Transverse colon (tissue), 4 donors: ENCODE data around the gene POU6F1. TPM values are rescaled to one million over a fixed set of nuclear protein-coding genes. Genes with fewer than 3 reads are reported as not detected.

Experiments
- DNase-seq: peaks from one replicate; pipeline ENCODE4 v3.0.0-alpha.2; 2019
- H3K27ac ChIP-seq, 4 donors: fragments of 200-600 bp; sonication (generic); 2 replicates each; pipeline ENCODE4 v1.5.1; 2016 to 2018; ENCODE audit warnings: inconsistent platforms in 4 of 4
- H3K27me3 ChIP-seq: fragments of 200-600 bp; sonication (generic); 2 replicates; pipeline ENCODE4 v1.5.1; 2017; ENCODE audit warnings: inconsistent platforms
- H3K36me3 ChIP-seq, 4 donors: fragments of 200-600 bp; sonication (generic); 2 replicates each; pipeline ENCODE4 v1.5.1; 2017 to 2019; ENCODE audit warnings: inconsistent platforms in 4 of 4
- H3K4me1 ChIP-seq, 4 donors: fragments of 200-600 bp; sonication (generic); 2 replicates each; pipeline ENCODE4 v1.5.1; 2017 to 2020; ENCODE audit warnings: inconsistent platforms in 4 of 4
- H3K4me3 ChIP-seq, 4 donors: fragments of 200-600 bp; sonication (generic); 1 replicate in 1 of 4; 2 replicates in 3 of 4; pipeline versions ENCODE4 v1.5.1 to v1.6.1; 2017 to 2019; ENCODE audit warnings: inconsistent platforms in 4 of 4
- H3K9me3 ChIP-seq, 2 donors: fragments of 200-600 bp; sonication (generic); 2 replicates each; pipeline ENCODE4 v1.5.1; 2017 to 2019; ENCODE audit warnings: inconsistent platforms in 2 of 2
- EP300 ChIP-seq: sonication (generic); formaldehyde crosslinking; IDR thresholded peaks from one replicate; pipeline ENCODE4 v1.6.1; 2017; ENCODE audit warnings: antibody characterized with exemption, low read depth
- POLR2A ChIP-seq: fragments of 450-650 bp; IDR thresholded peaks from one replicate; pipeline ENCODE4 v1.6.1; 2016; ENCODE audit warnings: antibody characterized with exemption, mild to moderate bottlenecking, moderate library complexity
- POLR2AphosphoS5 ChIP-seq, 3 donors: sonication (generic); formaldehyde crosslinking; IDR thresholded peaks; one replicate each; pipeline ENCODE4 v1.6.1; 2016; ENCODE audit warnings: antibody characterized with exemption in 3 of 3
- WGBS, 2 donors: methylation state at CpG; one replicate each; pipeline ENCODE4 v1.1.5; 2018; ENCODE audit warnings: low coverage in 1 of 2; 5-methylcytosine and 5-hydroxymethylcytosine counted together
- in situ Hi-C, 4 donors: fragments of 200-750 bp; cut with MboI; loops; one replicate each; pipeline versions ENCODE4 v1.15.0 to v1.15.1; 2017; ENCODE audit warnings: low sequenced_read_pairs in 3 of 4, low pct_ligation_motif_present in 1 of 4, low pct_unique_long_range_greater_than_20kb in 1 of 4
- intact Hi-C: fragments of 100-400 bp; cut with DNase I; formaldehyde crosslinking; loops from one replicate; pipeline ENCODE4 v1.15.1; 2023; ENCODE audit warnings: low total_unique reads
- total RNA-seq, 4 donors: library from RNA; depleted of rRNA; stranded (reverse); fragments of >200 nt; gene quantifications; one replicate each; pipeline ENCODE4 v1.1.0, GENCODE V29; 2016
- TF ChIP-seq, protein P1 (sequence below), 5 experiments: fragments of 200-600 bp in 3 of 5; fragments of 450-650 bp in 2 of 5; sonication (generic) in 3 of 5; IDR thresholded peaks; 1 replicate in 2 of 5; 2 replicates in 3 of 5; pipeline ENCODE4 v1.5.1; 2016 to 2017; ENCODE audit warnings: antibody characterized with exemption in 5 of 5, inconsistent platforms in 3 of 5, mild to moderate bottlenecking in 2 of 5, moderate library complexity in 1 of 5

POU6F1 gene
- 1 to 10 TPM; 3.7 to 6.5 (median 6.1) TPM for total RNA-seq

GRCh38 chr12:51217968-51218606 is at the start of gene POU6F1:
TSS of gene POU6F1 (minus strand) at chr12:51218062. CDS start at chr12:51206836, 11,226 bp downstream.
- DNase-seq: peak; percentile 74
- WGBS, 2 donors: 1% methylated on average over 21 of the region's 35 CpGs; no CpG with 5 or more reads in 1 of the 2 donors
- intact Hi-C loops: no loop called here

DNA sequence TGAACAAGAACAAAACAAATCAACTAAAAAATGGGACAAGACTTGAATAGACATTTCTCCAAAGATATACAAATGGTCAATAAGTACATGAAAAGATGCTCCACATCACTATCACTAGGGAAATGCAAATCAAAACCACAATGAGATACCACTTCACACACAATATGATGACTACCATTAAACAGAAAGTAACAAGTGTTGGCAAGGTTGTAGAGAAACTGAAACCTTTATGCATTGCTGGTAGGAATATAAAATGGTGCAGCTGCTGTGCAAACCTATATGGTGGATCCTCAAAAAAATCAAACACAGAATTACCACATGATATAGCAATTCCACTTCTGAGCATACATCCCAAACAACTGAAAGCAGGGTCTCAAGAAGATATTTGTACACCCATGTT is 47.2 kb upstream of the POU6F1 start:
- intact Hi-C loops: no loop called here
- no peak overlapping the region for H3K4me3 ChIP-seq
- DNase-seq: no peak
- H3K36me3 ChIP-seq: no peaks in the 10 kb centered on the region
- no peak overlapping the region for H3K27ac ChIP-seq
- H3K27me3 ChIP-seq: no peaks in the 10 kb centered on the region
- H3K9me3 ChIP-seq: no peaks in the 10 kb centered on the region
- in situ Hi-C loops: loop anchor here in 2 of 4 donors (5.0 to 10.0 kb wide), 2 partner anchors 70 to 77 kb away; no protein-coding TSS in a partner anchor
- no peak for TF ChIP-seq POLR2AphosphoS5 (IDR thresholded peaks at IDR 0.05)
- no peak for TF ChIP-seq EP300
- TF ChIP-seq, protein P1, sequence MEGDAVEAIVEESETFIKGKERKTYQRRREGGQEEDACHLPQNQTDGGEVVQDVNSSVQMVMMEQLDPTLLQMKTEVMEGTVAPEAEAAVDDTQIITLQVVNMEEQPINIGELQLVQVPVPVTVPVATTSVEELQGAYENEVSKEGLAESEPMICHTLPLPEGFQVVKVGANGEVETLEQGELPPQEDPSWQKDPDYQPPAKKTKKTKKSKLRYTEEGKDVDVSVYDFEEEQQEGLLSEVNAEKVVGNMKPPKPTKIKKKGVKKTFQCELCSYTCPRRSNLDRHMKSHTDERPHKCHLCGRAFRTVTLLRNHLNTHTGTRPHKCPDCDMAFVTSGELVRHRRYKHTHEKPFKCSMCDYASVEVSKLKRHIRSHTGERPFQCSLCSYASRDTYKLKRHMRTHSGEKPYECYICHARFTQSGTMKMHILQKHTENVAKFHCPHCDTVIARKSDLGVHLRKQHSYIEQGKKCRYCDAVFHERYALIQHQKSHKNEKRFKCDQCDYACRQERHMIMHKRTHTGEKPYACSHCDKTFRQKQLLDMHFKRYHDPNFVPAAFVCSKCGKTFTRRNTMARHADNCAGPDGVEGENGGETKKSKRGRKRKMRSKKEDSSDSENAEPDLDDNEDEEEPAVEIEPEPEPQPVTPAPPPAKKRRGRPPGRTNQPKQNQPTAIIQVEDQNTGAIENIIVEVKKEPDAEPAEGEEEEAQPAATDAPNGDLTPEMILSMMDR (IDR thresholded peaks at IDR 0.05): no peak
- TF ChIP-seq POLR2A: no peak
- H3K4me1 ChIP-seq: peaks cover 0 to 23% (median 8%) of the 10 kb centered on the region in 4 donors

More at GRCh38 chr12:51217968-51218606, at the start of gene POU6F1:
- in situ Hi-C loops: no loop called here
- no peaks in the 10 kb centered on the region for H3K9me3 ChIP-seq
- no peaks in the 10 kb centered on the region for H3K36me3 ChIP-seq
- peak within 1 kb of the TSS; percentile 44 to 98 (median 92) for H3K4me3 ChIP-seq
- H3K27me3 ChIP-seq: no peaks in the 10 kb centered on the region
- peaks cover 0 to 20% (median 12%) of the 10 kb centered on the region in 4 donors for H3K4me1 ChIP-seq
- no peak for TF ChIP-seq EP300
- peak; percentile 54 for TF ChIP-seq POLR2A
- peak; percentile 36 to 69 (median 62) for TF ChIP-seq POLR2AphosphoS5 (IDR thresholded peaks at IDR 0.05)
- TF ChIP-seq, protein P1 (IDR thresholded peaks at IDR 0.05): peak; percentile 70 to 83 (median 79)
- peak within 1 kb of the TSS; percentile 90 to 97 (median 95) for H3K27ac ChIP-seq

- TF ChIP-seq EP300: no peak
- no peak for TF ChIP-seq POLR2AphosphoS5 (IDR thresholded peaks at IDR 0.05)
- TF ChIP-seq, protein P1 (IDR thresholded peaks at IDR 0.05): no peak
- TF ChIP-seq POLR2A: no peak
- peaks cover 0 to 23% (median 8%) of the 10 kb centered on the region in 4 donors for H3K4me1 ChIP-seq
- no peaks in the 10 kb centered on the region for H3K27me3 ChIP-seq
- intact Hi-C loops (no loop called here), in situ Hi-C loops (loop anchor here in 1 of 4 donors (10.0 kb wide), 1 partner anchor 71 kb away; no protein-coding TSS in a partner anchor)
- WGBS, 2 donors: 87% methylated on average over 5 of the region's 5 CpGs; no CpG with 5 or more reads in 1 of the 2 donors
- no peak overlapping the region for H3K4me3 ChIP-seq
- DNase-seq: no peak
- H3K36me3 ChIP-seq: no peaks in the 10 kb centered on the region
- H3K9me3 ChIP-seq: no peaks in the 10 kb centered on the region
- no peak overlapping the region for H3K27ac ChIP-seq
Measured at GRCh38 chr12:51264297-51264696, 46.4 kb upstream of the POU6F1 start.

DNA sequence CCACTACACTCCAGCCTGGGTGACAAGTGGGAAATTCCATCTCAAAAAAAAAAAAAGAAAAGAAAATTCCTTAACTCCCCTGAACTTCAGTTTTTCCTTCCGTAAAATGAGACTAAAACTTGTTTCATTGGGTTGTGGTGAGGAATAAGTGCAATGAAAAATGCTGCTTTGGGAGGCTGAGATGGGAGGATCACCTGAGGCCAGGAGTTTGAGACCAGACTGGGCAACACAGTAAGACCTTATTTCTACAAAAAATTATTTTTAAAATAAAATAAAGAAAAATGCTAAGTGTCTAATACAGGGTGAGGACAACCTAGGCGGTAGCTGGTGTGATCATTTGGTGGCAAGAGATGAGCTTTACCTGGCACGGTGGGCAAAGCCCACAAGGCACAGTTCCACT is 45.5 kb upstream of the POU6F1 start:
- H3K4me3 ChIP-seq: no peak overlapping the region
- H3K4me1 ChIP-seq: peaks cover 0 to 23% (median 8%) of the 10 kb centered on the region in 4 donors
- no peak for DNase-seq
- H3K27me3 ChIP-seq: no peaks in the 10 kb centered on the region
- intact Hi-C loops: no loop called here
- H3K9me3 ChIP-seq: no peaks in the 10 kb centered on the region
- WGBS, 2 donors: 94 to 100% methylated on average over 3 of the region's 3 CpGs
- no peaks in the 10 kb centered on the region for H3K36me3 ChIP-seq
- no peak for TF ChIP-seq POLR2AphosphoS5 (IDR thresholded peaks at IDR 0.05)
- TF ChIP-seq, protein P1 (IDR thresholded peaks at IDR 0.05): no peak
- TF ChIP-seq POLR2A: no peak
- no peak for TF ChIP-seq EP300
- in situ Hi-C loops: loop anchor here in 1 of 4 donors (10.0 kb wide), 1 partner anchor 71 kb away; no protein-coding TSS in a partner anchor
- peak overlapping the region in 3 of 4 donors; percentile 7 to 52 (median 38) for H3K27ac ChIP-seq
